IPS DF 4.7 (cell line): ENCODE data around the gene UNC80.

ENCODE experiments used
- DNase-seq: peaks from one replicate; pipeline ENCODE4 v3.0.0-alpha.2; 2013; ENCODE audit warnings: low spot score; ENCODE audit errors: extremely low read depth

Gene UNC80

DNA sequence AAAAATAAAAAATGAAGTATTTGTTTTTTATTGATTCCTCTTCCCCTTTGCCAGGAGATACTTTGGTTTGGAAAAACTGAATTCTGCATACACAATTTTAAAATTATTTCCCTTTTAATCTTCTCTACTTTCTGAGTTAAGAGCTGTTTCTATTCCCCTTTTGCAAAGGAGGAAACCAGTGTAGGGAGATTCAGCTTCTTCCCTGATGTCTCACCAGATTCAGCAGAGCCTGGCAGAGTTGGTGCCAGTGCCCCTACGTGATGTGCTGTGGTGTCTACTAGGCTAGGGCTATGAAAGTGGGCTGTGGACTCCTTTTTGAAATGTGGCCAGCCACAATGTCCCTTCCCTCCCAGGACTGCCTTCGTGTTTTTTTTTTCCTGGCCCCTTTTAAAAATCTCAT, 233.2 kb downstream of the UNC80 start:
- no peak for DNase-seq

DNA sequence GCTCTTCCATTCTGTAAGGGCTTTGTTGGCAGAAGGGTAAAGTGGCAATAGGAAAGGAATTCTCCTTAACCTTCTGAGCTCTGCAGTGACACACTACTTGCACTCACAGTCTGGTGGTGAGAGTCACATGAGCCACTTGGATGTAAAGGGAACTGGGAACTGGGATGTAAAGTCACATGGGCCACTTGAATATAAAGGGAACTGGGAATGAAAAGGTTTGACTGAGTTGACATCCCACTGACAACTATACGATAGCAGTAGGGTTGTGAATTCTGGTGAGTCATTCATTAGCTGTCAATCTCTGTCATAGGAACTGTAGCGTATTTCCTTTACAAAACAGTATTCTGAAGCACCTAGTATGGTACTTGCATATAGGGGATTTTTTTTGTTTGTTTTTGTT, 236.3 kb downstream of the UNC80 start:
- DNase-seq: no peak

GRCh38 chr2:210009126-210009525, 237.5 kb downstream of the UNC80 start:
- DNase-seq: no peak

DNA sequence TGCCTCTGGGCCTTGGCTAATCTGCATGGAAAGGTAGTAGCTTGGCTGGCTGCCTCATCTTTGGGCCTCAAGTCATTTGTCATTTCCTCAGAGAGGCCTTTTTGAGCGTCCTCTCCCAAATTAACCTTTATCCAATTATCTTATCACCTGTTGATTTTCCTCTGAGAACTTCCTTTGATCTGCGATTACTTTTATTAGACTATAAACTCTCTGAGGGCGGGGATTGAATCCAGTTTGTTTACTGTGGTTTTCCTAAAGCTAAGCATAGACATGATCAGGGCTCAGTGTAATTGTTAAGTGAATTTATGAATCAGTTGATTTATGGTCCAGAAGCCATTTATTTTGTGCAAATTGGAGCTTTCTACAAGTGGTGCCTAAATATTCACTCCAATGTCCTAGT, 238.3 kb downstream of the UNC80 start:
- no peak for DNase-seq

DNA sequence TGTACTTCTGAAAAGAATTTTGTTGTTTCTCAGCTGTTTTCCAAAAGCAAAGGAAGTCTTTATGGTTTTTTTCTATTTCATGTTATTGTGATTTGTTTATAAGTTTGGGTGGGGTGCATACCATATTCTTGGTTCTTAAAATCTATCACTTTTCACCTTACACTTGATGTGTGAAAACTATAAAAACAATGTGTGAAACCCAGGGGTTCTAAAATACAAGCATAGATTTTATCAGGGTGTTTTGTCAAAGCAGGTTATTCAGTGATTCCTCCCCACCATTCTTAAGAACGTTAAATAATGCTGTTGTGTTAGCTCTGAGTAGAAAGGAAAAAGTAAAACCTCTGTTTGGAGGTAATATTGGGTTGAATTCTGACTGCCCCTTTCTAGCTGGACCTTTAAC, 248.5 kb downstream of the UNC80 start:
- DNase-seq: no peak

DNA sequence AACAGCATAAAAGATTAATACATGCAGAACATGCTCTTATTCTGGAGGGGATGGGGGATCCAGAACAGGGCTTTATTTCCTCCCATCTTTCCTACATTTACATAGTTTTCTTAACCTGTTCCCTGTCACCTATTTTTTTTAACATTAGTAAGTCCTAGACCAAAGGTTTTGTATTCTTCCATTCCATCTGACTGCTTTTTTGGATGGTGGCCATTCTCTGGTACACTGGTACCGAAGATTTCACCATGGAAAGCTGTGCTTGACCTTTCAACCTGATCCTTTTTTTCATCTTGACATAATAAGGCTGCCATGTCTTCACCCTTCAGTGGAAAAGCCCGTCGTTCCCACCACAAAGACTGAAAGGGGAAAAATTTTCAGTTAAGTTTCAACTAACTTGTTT, 251.2 kb downstream of the UNC80 start:
- no peak for DNase-seq

DNA sequence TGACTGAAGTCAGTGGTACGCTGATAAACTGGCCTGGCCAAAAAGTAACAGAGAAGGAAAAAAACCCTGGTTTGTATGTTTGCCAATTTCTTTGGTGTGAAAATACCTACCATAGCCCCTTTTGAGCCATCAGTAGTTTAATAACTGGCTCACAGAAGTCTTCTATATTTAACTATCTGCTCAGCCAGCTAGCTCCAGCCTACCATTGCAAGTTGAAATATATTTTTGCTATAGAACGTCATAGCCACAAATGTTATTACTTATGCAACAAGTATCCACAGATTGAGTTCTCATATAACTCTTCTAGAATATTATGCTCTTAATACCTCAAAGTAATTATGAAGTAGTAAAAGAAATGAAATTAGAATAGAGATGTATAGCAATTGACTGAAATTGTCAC, 256.0 kb downstream of the UNC80 start:
- DNase-seq: no peak

DNA sequence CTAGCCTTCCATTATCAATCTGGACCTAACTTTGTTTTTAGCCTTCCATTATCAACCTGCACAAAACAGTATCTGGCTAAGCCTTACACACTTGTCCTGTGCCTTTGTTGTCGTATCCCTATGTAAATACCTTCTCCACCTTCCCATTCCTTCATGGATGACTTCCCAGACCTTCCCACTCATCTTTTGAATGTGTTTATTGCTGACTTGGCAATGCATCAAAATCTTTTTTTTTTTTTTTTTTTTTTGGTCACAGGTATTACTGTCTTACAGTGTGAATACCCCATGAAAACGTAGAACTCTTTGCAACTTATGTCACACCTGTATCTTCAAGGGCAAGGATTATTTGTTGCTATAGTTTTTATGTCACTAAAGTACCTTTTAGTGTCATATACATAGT, 256.5 kb downstream of the UNC80 start:
- DNase-seq: no peak

GRCh38 chr2:210034087-210034683, 262.6 kb downstream of the UNC80 start:
- no peak for DNase-seq

GRCh38 chr2:210035679-210036078, 264.0 kb downstream of the UNC80 start:
- no peak for DNase-seq

DNA sequence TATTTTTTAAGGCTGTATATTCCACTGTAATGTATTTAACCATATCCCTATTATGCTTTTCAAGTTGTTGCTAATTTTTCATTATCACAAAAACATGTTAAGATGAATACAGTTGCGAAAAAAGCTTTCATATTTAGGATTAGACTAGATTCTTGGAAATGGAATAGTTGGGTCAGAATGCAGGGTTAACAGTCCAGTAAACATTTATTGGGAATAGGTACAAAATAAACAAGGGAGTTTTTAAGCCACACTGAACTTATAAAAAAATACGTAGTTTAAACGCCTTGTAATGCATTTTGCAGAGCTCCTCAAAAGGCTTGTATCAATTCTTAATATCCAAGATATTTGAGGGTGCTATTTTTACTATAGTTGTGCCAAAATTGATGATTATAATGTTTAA, 266.4 kb downstream of the UNC80 start:
- DNase-seq: no peak

DNA sequence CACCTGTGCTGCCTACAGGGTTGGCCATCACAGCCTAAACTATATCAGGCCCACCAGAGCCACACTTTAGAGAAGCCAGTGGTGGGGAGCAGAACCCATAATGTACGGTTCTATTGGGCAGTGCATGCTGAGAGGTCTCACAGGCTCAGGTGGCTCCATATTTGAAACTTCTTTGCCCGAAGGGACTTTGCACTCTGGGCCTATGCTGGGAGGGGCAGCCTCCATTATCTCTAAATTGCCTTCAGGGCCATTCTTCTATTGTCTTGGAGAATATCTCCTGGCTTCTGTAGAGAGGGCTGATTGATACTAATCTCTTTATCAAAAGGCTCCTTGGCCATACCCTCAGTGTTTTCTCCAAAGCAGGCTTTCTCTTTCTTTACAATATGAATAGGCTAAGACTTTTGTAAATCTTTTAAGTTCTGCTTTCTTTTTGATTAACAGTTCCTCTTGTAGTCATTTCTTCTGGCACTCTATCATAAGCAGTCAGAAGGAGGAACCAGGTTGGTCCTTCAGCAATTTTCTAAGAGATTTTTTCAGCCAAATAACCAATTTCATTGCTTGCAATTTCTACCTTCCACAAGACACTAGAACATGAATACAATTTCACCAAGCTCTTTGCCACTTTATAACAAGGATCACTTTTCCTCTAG, 275.3 kb downstream of the UNC80 start:
- no peak for DNase-seq
